Measurements from ENCODE around the gene ELP1. TPM values are rescaled to one million over a fixed set of nuclear protein-coding genes. Genes with fewer than 3 reads are reported as not detected.

Gene ELP1
- polyA plus RNA-seq, 1 donor, result 52.3 TPM

DNA sequence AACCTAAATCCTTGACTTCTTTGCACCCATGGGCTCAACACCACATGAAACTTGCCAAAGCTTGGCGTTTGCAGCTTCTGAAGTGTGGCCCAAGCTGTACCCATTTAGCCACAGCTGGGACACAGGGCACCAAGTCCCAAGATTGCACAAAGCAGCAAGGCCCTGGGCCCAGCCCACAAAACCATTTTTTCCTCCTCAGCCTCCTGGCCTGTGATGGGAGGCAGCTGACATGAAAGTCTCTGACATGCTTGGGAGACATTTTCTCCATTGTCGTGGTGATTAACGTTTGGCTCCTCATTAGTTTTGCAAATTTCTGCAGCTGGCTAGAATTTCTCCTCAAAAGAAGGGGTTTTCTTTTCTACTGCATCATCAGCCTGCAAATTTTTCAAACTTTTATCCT is 110.1 kb downstream of the ELP1 start:
- DNase-seq, result no peak

Other genes starting within 250 kb of the ELP1 start
- gene ACTL7B, start 78.1 kb downstream of the ELP1 start, polyA plus RNA-seq (ENCODE audit: insufficient read length), result not detected
- gene ACTL7A, start 71.9 kb downstream of the ELP1 start, polyA plus RNA-seq (ENCODE audit: insufficient read length), result not detected
- gene ABITRAM, start 276 bp upstream of the ELP1 start, polyA plus RNA-seq (ENCODE audit: insufficient read length), result 37.7 TPM
- gene CTNNAL1, start 79.4 kb upstream of the ELP1 start, polyA plus RNA-seq (ENCODE audit: insufficient read length), result 61.7 TPM
- gene TMEM245, start 185.8 kb upstream of the ELP1 start, polyA plus RNA-seq (ENCODE audit: insufficient read length), result 77.1 TPM
- 2.3 TPM for gene FRRS1L, start 233.1 kb upstream of the ELP1 start, polyA plus RNA-seq (ENCODE audit: insufficient read length)

Data from left kidney (tissue), 2 donors.